HEK293 (cell line): ENCODE results near the gene VPS11.

Source experiments
- CTCF ChIP-seq: fragments of 450-650 bp; formaldehyde crosslinking; IDR thresholded peaks from 2 replicates; pipeline ENCODE4 v1.5.1; 2016; ENCODE audit warnings: missing biosample characterization, missing genetic modification characterization
- GLIS2 ChIP-seq: fragments of 450-650 bp; formaldehyde crosslinking; IDR thresholded peaks from 2 replicates; pipeline ENCODE4 v1.5.1; 2016; ENCODE audit warnings: missing biosample characterization, missing genetic modification characterization
- HOXC10 ChIP-seq: sonication (generic); formaldehyde crosslinking; IDR thresholded peaks from 2 replicates; pipeline ENCODE4 v1.8.1; 2023; ENCODE audit warnings: mild to moderate bottlenecking, missing genetic modification reagents
- ZBTB10 ChIP-seq: fragments of 450-650 bp; formaldehyde crosslinking; IDR thresholded peaks from 2 replicates; pipeline ENCODE4 v1.5.1; 2016; ENCODE audit warnings: missing biosample characterization, missing genetic modification characterization
- ZNF121 ChIP-seq: fragments of 450-650 bp; formaldehyde crosslinking; IDR thresholded peaks from 2 replicates; pipeline ENCODE4 v1.5.1; 2016; ENCODE audit warnings: missing biosample characterization, missing genetic modification characterization
- ZNF174 ChIP-seq: fragments of 450-650 bp; formaldehyde crosslinking; IDR thresholded peaks from 2 replicates; pipeline ENCODE4 v1.5.0; 2017; ENCODE audit warnings: missing biosample characterization, mild to moderate bottlenecking, missing genetic modification characterization
- ZNF26 ChIP-seq: fragments of 450-650 bp; formaldehyde crosslinking; IDR thresholded peaks from 2 replicates; pipeline ENCODE4 v1.5.1; 2016; ENCODE audit warnings: missing biosample characterization, missing genetic modification characterization
- ZNF391 ChIP-seq: fragments of 450-650 bp; formaldehyde crosslinking; IDR thresholded peaks from 2 replicates; pipeline ENCODE4 v1.5.1; 2016; ENCODE audit warnings: low read depth, missing biosample characterization, missing genetic modification characterization, borderline replicate concordance
- ZNF48 ChIP-seq: fragments of 450-650 bp; formaldehyde crosslinking; IDR thresholded peaks from 2 replicates; pipeline ENCODE4 v1.5.1; 2016; ENCODE audit warnings: missing biosample characterization, missing genetic modification characterization
- ZNF585B ChIP-seq: fragments of 450-650 bp; formaldehyde crosslinking; IDR thresholded peaks from 2 replicates; pipeline ENCODE4 v1.5.1; 2016; ENCODE audit warnings: missing biosample characterization, missing genetic modification characterization
- ZNF610 ChIP-seq: fragments of 450-650 bp; formaldehyde crosslinking; IDR thresholded peaks from 2 replicates; pipeline ENCODE4 v1.5.1; 2016; ENCODE audit warnings: missing biosample characterization, missing genetic modification characterization, borderline replicate concordance
- ZNF623 ChIP-seq: fragments of 450-650 bp; formaldehyde crosslinking; IDR thresholded peaks from 2 replicates; pipeline ENCODE4 v1.5.1; 2016; ENCODE audit warnings: missing biosample characterization, missing genetic modification characterization
- ZNF629 ChIP-seq: fragments of 450-650 bp; formaldehyde crosslinking; IDR thresholded peaks from 2 replicates; pipeline ENCODE4 v1.5.1; 2017; ENCODE audit warnings: missing biosample characterization, missing genetic modification characterization
- ZNF654 ChIP-seq: fragments of 450-650 bp; formaldehyde crosslinking; IDR thresholded peaks from 2 replicates; pipeline ENCODE4 v1.5.1; 2016; ENCODE audit warnings: low read depth, missing biosample characterization, missing genetic modification characterization
- ZNF660 ChIP-seq: fragments of 450-650 bp; IDR thresholded peaks from 2 replicates; pipeline ENCODE4 v1.5.1; 2018; ENCODE audit warnings: missing biosample characterization, mild to moderate bottlenecking, missing genetic modification characterization
- ZNF692 ChIP-seq: fragments of 450-650 bp; formaldehyde crosslinking; IDR thresholded peaks from 2 replicates; pipeline ENCODE4 v1.5.1; 2016; ENCODE audit warnings: missing biosample characterization, missing genetic modification characterization
- TF ChIP-seq, protein P1 (sequence below): fragments of 450-650 bp; formaldehyde crosslinking; IDR thresholded peaks from 2 replicates; pipeline ENCODE4 v1.5.1; 2016; ENCODE audit warnings: missing biosample characterization, missing genetic modification characterization
- TF ChIP-seq, protein P2 (sequence below): fragments of 450-650 bp; formaldehyde crosslinking; IDR thresholded peaks from 2 replicates; pipeline ENCODE4 v1.5.0; 2017; ENCODE audit warnings: missing biosample characterization, missing genetic modification characterization, borderline replicate concordance
- TF ChIP-seq, protein P3 (sequence below): fragments of 450-650 bp; formaldehyde crosslinking; IDR thresholded peaks from 2 replicates; pipeline ENCODE4 v1.5.1; 2016; ENCODE audit warnings: missing biosample characterization, missing genetic modification characterization, borderline replicate concordance

The VPS11 gene

DNA sequence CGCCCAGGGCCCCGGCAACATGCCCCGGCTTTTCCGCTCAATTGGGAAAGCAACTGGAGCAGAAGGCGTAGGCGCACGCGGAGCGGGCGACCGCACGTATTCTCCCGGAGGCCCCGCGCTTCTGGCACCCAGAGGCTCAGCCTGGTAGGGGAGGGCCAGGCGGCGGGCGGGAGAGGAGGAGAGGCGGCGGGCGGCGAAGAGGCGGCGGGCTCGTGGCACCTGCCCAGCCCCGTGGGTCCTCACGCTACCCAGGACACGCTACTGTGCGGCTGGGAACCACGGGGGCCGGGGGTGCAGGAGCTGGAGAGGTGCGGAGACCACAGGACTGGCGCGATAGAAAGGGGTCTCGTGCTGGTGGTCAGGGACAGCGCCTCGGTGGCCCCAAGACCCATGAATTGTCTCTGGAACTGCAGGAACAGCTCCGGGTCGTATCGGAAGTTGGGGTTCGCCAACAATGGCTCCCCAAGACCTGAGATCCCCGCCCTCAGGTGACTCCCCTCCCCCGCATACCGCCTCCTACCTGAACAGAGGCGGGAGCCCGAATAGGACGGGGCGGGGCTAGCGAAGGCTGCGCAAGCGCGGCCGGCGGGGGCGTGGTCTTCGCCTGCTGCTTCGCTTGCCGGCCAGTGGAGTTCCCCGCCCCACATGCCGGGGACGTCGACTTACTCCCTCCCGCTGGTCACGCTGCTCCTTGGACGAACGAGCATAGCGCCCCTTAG, 37.1 kb upstream of the VPS11 start, which contains the start of gene SLC37A4 (continued):
- TF ChIP-seq GLIS2 (tag by site-specific recombination): peak; percentile 78; the same call in 1 of the 2 replicates
- TF ChIP-seq ZNF610 (tag by site-specific recombination): no peak
- 0 out of 2 replicates have a peak, but pooled peaks have one; percentile 10 for TF ChIP-seq ZNF629
- TF ChIP-seq ZNF26: no peak
- TF ChIP-seq, protein P1, sequence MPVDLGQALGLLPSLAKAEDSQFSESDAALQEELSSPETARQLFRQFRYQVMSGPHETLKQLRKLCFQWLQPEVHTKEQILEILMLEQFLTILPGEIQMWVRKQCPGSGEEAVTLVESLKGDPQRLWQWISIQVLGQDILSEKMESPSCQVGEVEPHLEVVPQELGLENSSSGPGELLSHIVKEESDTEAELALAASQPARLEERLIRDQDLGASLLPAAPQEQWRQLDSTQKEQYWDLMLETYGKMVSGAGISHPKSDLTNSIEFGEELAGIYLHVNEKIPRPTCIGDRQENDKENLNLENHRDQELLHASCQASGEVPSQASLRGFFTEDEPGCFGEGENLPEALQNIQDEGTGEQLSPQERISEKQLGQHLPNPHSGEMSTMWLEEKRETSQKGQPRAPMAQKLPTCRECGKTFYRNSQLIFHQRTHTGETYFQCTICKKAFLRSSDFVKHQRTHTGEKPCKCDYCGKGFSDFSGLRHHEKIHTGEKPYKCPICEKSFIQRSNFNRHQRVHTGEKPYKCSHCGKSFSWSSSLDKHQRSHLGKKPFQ (tag by site-specific recombination): no peak
- no peak for TF ChIP-seq ZNF48 (tag by site-specific recombination)
- TF ChIP-seq ZNF660 (tag by site-specific recombination): 0 out of 2 replicates have a peak, but pooled peaks have one; percentile 20
- peak; percentile 54; the same call in 1 of the 2 replicates for TF ChIP-seq ZNF391
- TF ChIP-seq, protein P2, sequence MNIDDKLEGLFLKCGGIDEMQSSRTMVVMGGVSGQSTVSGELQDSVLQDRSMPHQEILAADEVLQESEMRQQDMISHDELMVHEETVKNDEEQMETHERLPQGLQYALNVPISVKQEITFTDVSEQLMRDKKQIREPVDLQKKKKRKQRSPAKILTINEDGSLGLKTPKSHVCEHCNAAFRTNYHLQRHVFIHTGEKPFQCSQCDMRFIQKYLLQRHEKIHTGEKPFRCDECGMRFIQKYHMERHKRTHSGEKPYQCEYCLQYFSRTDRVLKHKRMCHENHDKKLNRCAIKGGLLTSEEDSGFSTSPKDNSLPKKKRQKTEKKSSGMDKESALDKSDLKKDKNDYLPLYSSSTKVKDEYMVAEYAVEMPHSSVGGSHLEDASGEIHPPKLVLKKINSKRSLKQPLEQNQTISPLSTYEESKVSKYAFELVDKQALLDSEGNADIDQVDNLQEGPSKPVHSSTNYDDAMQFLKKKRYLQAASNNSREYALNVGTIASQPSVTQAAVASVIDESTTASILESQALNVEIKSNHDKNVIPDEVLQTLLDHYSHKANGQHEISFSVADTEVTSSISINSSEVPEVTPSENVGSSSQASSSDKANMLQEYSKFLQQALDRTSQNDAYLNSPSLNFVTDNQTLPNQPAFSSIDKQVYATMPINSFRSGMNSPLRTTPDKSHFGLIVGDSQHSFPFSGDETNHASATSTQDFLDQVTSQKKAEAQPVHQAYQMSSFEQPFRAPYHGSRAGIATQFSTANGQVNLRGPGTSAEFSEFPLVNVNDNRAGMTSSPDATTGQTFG (tag by site-specific recombination): no peak
- peak; percentile 12; the same call in 1 of the 2 replicates for TF ChIP-seq ZNF692 (tag by site-specific recombination)
- TF ChIP-seq ZNF585B (tag by site-specific recombination): no peak
- TF ChIP-seq CTCF (tag by site-specific recombination): peak; percentile 88
- peak; percentile 91 for TF ChIP-seq ZBTB10
- TF ChIP-seq ZNF121 (tag by site-specific recombination): 0 out of 2 replicates have a peak, but pooled peaks have one; percentile 10
- TF ChIP-seq ZNF174: no peak
- TF ChIP-seq, protein P3, sequence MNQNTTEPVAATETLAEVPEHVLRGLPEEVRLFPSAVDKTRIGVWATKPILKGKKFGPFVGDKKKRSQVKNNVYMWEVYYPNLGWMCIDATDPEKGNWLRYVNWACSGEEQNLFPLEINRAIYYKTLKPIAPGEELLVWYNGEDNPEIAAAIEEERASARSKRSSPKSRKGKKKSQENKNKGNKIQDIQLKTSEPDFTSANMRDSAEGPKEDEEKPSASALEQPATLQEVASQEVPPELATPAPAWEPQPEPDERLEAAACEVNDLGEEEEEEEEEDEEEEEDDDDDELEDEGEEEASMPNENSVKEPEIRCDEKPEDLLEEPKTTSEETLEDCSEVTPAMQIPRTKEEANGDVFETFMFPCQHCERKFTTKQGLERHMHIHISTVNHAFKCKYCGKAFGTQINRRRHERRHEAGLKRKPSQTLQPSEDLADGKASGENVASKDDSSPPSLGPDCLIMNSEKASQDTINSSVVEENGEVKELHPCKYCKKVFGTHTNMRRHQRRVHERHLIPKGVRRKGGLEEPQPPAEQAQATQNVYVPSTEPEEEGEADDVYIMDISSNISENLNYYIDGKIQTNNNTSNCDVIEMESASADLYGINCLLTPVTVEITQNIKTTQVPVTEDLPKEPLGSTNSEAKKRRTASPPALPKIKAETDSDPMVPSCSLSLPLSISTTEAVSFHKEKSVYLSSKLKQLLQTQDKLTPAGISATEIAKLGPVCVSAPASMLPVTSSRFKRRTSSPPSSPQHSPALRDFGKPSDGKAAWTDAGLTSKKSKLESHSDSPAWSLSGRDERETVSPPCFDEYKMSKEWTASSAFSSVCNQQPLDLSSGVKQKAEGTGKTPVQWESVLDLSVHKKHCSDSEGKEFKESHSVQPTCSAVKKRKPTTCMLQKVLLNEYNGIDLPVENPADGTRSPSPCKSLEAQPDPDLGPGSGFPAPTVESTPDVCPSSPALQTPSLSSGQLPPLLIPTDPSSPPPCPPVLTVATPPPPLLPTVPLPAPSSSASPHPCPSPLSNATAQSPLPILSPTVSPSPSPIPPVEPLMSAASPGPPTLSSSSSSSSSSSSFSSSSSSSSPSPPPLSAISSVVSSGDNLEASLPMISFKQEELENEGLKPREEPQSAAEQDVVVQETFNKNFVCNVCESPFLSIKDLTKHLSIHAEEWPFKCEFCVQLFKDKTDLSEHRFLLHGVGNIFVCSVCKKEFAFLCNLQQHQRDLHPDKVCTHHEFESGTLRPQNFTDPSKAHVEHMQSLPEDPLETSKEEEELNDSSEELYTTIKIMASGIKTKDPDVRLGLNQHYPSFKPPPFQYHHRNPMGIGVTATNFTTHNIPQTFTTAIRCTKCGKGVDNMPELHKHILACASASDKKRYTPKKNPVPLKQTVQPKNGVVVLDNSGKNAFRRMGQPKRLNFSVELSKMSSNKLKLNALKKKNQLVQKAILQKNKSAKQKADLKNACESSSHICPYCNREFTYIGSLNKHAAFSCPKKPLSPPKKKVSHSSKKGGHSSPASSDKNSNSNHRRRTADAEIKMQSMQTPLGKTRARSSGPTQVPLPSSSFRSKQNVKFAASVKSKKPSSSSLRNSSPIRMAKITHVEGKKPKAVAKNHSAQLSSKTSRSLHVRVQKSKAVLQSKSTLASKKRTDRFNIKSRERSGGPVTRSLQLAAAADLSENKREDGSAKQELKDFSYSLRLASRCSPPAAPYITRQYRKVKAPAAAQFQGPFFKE: no peak
- no peak; the same call in 1 of the 2 replicates for TF ChIP-seq ZNF654
- no peak for TF ChIP-seq ZNF623 (tag by site-specific recombination)
- no peak for TF ChIP-seq HOXC10 (CRISPR knock-in tag)
